GM18870 (cell line): ENCODE measurements around the gene TMEM115.

Source experiments
- ATAC-seq: cut with Tn5 transposase; IDR thresholded peaks from one replicate; pipeline ENCODE4 v1.9.1; 2021; ENCODE audit warnings: moderate library complexity; ENCODE audit not compliant: unreplicated experiment

The TMEM115 gene

DNA sequence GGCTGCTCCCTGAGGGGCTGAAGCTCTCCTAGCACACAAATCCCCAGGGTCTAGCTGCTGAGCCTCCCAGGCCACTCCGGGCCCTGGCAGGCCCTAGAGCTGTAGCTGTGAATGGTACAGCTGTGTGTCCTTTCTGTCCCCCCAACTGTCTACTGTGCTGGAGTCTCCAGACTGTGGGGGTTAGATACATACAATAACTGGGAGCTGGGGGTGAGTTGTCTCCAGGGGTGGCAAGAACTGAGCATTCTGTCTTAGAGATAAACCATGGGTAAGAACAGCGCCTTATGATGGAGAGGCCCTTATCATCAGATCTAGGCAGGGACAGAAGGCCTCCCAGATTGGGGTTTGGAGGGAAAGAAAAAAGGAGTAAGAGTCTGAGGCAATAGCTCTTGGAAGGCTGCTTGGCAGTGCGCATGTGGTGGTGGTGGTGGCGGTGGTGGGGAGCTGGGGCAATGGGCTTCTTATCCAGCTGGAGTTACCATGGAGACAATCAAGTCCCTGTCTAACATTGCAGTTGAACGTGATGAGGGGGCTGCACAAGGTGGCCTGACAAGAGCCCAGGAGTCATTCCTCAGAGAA is 5.0 kb downstream of the TMEM115 start:
- ATAC-seq: no peak

GRCh38 chr3:50353245-50354004 is 5.9 kb downstream of the TMEM115 start:
- ATAC-seq: no peak

DNA sequence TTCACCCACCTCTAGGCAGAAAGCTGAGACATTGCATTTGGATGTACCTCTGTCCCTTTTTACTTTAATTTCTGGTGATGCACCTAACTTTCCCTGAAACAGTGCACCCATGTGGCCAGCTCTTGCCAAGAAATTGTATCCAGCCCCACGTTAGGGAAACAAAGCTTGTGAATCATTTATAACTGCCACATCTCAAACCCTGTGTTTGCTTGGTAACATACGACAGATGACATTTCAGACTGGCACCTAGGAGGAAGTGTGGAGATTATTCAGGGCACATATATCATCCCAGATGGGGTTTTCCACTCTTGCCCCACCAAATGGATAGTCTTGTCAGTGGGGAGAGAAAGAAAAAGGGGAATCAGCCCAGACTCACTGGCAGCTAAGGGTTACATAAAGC is 6.5 kb downstream of the TMEM115 start:
- ATAC-seq: no peak

GRCh38 chr3:50351323-50351697 is 8.0 kb downstream of the TMEM115 start:
- no peak for ATAC-seq

GRCh38 chr3:50350527-50351322 is 8.6 kb downstream of the TMEM115 start, which contains the start of the genes CYB561D2 and NPRL2:
TSS of gene CYB561D2 (plus strand) at chr3:50350862. CDS start at chr3:50351434, 572 bp downstream.
TSS of gene NPRL2 (minus strand) at chr3:50350775. CDS start at chr3:50350652, 123 bp downstream.
- ATAC-seq: peak; percentile 75

DNA sequence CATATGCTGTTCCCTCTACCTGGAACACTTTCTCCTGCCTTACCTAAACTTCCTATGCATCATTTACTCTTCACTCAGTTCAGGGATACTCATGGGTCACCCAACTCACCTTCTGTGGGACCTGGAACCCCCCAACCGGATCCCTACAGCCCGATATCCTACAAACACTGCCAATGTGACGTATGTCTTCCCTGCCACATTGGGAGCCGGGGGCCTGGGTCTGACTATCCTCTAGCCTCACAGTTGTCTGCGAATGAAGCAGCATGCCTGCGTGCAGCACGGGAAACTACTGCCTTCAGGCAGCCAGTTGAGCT is 9.2 kb downstream of the TMEM115 start:
- no peak for ATAC-seq

DNA sequence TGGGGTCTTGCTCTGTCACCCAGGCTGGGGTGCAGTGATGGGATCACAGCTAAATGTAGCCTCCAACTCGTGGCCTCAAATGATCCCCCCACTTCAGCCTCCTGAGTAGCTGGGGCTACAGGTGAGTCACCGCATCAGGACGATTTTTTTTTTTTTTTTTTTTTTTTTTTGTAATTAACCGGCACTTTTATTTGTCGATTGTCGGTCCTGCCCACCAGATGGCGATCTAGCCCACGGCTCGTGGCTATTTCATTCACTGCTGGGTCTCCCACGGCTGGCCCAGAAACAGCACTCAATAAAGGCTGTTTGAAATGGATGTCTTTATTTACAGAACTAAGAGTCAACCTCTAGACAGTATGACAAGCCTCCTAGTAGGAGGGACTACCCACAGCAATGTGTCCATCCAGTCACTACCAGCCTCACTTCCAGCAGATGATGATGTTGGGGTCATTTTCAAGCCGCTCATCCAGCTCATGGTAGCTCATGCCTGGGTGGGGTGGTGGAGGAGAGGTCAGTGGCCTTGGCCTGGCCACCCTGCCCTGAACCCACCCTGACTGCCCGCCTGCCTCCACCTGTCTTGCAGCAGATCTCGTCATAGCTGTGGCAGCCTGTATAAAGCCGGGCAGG is 12.0 kb downstream of the TMEM115 start:
- no peak for ATAC-seq

- ATAC-seq: no peak
These were observed 13.6 kb downstream of the TMEM115 start, which contains the start of gene ZMYND10 for GRCh38 chr3:50345586-50346234. TSS of gene ZMYND10 (minus strand) at chr3:50345732. CDS start at chr3:50345579, 153 bp downstream.

GRCh38 chr3:50345008-50345407 is 14.3 kb downstream of the TMEM115 start:
- no peak for ATAC-seq

GRCh38 chr3:50342813-50343633 is 16.3 kb downstream of the TMEM115 start:
- ATAC-seq: no peak

DNA sequence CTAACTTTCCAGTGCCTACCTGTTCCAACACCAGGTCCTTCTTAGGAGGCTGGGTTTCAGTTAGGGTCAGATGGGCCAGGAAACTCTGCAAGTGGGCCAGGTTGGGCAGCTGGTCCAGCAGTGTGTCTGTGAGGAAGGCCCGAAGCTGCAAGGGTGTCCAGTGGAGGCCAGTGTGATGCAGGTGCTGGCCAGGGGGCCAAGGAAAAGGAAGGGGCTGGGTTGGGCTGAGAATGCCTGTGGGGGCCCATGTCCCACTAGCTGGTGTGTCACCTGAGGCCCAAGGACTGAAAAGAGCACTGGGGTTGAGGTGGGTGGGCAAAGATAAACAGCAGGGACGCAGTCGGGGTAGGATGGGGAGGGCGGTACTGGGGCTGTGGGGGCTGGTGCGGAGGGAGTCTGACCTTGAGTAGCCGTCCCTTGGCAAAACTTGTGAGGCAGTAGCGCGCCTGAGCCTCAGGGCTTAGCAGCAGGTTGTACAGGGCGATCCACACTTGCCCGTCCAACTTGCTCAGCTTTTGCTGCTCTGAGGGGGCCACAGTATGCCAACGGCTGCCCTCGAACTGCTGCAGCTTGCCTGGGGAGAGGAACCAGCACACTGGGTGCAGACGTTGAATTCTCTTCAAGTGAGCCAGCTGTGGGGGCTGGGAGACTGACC is 17.2 kb downstream of the TMEM115 start:
- no peak for ATAC-seq

DNA sequence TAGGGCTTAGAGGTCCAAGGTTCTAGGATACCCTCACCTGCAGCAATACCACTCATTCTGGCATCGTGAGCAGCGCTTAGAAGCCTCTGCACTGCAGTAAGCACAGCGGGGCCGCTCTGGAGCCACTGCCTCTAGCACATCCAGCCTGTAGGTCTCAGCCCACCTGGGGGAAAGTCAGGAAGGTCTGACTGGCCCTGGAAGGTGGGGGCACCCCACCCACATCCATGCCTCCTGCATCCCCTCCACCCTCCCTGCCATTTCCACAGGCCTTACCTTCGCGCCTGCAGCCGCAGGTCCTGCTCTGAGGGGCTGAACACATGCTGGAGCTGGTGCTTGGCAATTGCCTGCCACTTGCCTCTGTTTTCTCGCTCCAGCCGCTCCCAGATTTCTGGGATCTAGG is 17.8 kb downstream of the TMEM115 start:
- no peak for ATAC-seq

DNA sequence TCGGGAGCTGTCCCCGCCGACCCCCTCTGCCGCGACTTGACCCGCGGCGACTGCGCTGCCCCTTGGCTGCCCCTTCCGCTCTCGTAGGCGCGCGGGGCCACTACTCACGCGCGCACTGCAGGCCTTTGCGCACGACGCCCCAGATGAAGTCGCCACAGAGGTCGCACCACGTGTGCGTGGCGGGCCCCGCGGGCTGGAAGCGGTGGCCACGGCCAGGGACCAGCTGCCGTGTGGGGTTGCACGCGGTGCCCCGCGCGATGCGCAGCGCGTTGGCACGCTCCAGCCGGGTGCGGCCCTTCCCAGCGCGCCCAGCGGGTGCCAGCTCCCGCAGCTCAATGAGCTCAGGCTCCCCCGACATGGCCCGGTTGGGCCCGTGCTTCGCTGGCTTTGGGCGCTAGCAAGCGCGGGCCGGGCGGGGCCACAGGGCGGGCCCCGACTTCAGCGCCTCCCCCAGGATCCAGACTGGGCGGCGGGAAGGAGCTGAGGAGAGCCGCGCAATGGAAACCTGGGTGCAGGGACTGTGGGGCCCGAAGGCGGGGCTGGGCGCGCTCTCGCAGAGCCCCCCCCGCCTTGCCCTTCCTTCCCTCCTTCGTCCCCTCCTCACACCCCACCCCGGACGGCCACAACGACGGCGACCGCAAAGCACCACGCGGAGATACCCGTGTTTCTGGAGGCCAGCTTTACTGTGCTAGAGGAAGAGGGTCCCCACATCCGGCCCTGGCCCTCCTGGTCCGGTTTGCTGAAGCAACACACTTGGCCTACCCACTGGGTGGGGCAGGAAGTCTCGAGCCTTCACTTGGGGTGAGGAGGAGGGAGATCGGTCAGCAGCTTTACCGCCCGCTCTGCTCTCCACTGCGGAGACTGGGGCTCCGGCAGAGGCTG is 18.6 kb downstream of the TMEM115 start, which contains the start of gene RASSF1:
Gene RASSF1 (minus strand): TSS at position 389 of the 882 bp plus-strand sequence. CDS start 31 bp downstream, at position 358.
- no peak for ATAC-seq

DNA sequence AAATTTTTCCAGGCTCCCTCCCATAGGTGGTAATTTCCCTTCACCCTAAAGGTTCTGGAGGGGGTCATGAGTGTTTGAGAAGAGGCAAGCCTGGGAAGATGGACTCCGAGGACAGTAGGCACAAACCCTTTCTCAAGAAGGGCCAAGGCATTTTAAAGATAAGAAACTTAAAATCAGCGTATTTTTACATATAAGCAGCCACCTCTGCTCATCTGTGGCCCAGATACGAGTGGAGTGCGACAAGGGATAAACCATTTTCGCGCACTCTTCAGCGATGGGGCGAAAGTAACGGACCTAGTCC is 19.2 kb downstream of the TMEM115 start:
- no peak for ATAC-seq

- ATAC-seq: no peak
These were observed 19.7 kb downstream of the TMEM115 start for GRCh38 chr3:50339485-50340146.

GRCh38 chr3:50338965-50339364 is 20.4 kb downstream of the TMEM115 start:
- ATAC-seq: no peak

DNA sequence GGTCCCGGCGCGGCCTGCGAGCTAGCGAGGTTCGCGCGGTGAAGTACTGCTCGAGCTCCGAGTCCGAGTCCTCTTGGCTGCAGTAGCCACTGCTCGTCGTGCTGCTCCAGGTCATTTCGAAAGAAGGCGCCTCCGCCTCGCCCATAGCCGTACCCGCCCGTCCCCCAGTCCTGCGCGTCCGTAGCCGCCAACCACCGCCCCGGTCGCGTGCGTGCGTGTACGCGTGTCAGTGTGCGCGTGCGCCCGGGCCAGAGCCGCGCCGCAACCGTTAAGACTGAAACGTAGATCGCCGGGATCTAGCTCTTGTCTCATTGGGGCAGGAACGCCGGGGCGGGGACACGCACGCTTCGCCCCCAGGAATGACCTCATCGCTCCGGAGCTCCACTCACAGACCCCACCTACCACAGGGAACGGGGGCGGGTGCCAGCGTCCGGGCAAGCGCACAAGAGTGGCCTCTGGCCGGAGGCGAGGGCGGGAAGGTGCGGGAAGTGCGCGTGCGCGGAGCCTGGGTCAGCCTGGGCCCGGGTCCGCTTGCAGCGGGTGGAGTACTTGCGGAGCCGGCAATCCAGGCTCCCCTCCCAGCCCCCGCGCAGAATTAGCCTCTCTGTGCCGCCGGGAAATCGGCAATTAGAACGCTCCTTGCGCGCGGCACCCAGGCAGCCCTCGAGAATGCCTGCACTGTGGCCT is 22.0 kb downstream of the TMEM115 start:
- ATAC-seq: peak; percentile 80
